Amniotic stem cell (primary cell): ENCODE results near the gene TAF8.

Experiments used
- DNase-seq: peaks from one replicate; lab custom pipeline; 2025; lab: John Stamatoyannopoulos, UW

Gene TAF8

DNA sequence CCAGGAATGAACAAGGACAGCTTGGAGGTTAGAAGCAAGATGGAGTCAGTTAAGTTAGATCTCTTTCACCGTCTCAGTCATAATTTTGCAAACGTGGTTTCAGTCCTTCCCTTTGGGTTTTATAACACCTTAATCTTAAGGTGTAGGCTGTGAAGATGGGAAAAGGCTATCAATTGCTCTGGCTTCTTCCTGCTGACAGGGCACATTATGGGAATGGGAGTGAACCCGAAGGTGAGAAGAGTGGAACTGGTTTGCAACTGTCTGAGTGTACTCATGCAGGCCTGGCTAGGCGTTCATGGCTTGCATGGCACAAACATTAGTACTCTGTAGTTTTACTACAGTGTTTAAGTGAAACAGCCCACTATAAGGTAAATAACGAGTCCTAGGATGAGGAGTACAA lies 9.4 kb downstream of the TAF8 start:
- DNase-seq, result no peak

DNA sequence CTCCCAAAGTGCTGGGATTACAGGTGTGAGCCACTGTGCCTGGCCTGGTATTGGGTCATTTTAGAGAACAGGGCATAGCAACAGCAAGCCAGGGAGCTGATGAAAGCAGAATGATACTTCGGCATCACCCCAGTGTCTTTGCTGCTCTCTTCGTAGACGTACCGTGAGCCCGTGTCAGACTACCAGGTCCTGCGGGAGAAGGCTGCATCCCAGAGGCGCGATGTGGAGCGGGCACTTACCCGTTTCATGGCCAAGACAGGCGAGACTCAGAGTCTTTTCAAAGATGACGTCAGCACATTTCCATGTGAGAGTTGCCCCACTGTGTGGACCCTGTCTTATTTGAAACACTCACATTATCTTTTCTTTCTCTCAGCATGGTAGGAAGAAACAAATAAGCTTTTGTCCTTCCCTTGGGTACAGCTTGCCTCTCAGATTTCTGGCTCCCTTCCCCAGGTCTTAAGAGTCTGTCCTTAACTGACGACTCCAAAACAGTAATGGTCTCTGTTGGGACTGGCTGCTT lies 15.9 kb downstream of the TAF8 start:
- no peak for DNase-seq

DNA sequence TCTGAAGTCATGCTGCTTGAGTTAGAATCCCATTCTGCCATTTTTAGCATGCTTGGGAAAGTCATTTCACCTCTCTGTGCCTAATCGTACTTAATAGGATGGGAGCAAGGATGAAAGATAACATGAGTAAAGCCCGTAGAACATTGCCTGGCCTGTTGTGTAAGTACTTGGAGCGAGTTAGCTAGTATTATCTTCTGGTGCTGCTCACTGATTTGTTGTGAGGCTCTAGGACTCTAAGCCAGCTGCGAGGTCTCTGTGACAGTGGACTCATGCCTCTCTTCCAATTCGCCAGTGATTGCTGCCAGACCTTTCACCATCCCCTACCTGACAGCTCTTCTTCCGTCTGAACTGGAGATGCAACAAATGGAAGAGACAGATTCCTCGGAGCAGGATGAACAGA lies 17.8 kb downstream of the TAF8 start:
- no peak for DNase-seq

DNA sequence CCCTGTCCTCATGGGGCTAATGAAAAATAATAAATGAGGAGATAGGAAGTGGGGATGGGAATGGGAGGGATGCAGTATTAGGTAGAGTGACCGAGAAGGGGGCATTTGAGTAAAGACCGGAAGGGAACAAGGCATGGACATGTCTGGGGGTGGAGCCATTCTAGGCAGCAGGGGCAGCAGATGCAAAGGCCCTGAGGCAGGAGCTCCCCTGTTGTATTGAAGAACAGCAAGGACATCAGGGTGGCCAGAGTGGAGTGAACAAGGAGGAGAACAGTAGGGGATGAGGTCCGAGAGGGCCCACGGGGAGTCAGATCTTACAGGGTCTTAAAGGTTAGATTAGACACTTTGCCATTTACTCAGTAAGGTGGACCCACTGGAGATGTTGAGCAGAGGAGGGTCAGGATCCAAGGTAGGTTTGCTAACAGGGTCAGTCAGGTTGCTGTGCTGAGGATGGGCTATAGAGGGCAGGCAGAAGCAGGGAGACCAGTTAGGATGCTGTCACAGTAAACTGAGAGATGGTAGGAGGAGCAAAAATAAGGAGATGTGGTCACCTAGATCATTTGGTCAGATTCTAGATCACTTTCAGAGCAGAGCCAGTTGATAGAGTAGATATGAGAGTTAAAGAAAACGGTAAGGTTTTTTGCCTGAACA lies 18.7 kb downstream of the TAF8 start:
- no peak for DNase-seq

- no peak for DNase-seq
Measured at GRCh38 chr6:42071881-42072583, 21.7 kb downstream of the TAF8 start.

DNA sequence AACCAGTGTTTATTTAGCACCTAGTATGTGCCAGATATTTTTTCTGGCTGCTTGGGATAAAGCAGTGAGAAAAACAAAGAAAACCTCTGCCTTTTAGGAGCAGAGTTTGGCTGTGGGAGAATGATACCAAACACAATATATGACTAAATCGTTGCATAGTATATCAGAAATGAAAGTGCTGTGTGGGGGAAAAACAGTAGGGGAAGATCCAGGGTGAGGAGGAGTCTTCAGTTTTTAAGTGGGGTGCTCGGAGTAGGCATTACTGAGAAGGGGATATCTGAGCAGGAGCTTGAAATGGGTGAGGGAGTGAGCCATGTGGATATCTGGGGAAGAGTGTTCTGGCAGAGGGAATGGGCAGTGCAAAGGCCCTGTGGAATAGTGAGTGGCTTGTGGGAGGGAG lies 23.0 kb downstream of the TAF8 start:
- DNase-seq, result no peak

DNA sequence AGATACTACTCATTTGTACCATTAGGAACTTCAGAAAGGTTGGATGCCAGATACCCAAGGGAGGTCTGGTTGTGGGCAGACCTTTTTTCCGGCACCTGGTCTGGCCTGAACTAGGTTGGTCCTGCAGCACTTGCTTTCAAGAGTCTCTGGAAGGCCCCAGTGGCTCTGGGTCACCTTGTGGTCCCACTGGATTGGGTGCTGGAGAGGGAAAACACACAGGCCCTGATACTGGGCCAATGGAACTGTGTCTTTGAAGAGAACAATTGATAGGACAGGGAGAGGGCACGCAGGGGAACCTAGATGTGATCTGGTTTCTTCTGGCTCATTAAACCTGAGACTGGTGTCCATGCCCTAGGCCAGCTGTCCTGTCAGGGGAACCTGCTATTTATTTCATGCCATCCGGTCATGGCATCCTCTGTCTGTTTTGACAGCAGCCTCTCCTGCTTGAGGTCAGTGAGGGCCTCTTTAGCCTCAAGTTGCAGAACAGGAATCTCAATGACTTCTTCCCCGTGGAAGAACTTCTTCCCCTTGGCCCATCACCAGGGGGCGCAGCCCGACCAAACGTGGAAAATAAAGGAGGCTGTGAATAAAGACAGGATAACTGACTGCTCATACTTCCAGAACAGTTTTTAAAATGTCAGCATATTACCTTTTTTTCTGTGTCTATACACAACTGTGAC lies 25.0 kb downstream of the TAF8 start:
- peak; percentile 62 for DNase-seq

GRCh38 chr6:42078386-42078785 lies 28.1 kb downstream of the TAF8 start:
- no peak for DNase-seq

GRCh38 chr6:42079941-42080464 lies 29.7 kb downstream of the TAF8 start:
- no peak for DNase-seq

DNA sequence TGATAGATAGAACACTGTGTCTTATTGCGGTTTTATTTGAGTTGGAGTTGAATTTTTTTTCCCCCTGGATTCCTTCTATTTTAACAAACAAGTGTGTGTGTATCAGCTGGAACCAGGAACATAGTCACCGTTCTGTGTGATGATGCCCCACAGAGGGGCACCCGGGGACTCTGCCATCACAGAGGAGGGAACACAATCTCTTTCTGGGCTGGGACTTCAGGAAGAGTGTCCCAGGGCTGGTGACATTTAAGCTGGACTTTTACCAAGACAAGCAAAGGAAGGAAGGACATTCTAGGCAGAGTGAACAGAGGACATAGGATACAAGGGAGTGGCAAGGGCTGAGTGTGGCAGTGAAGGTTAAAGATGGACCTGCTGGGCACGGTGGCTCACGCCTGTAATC lies 33.2 kb downstream of the TAF8 start:
- DNase-seq, result no peak

GRCh38 chr6:42084889-42085288 lies 34.6 kb downstream of the TAF8 start:
- no peak for DNase-seq

- DNase-seq, result no peak
Measured at GRCh38 chr6:42086046-42087035, 36.0 kb downstream of the TAF8 start.

- no peak for DNase-seq
Measured at GRCh38 chr6:42088101-42088591, 37.8 kb downstream of the TAF8 start.

GRCh38 chr6:42090819-42091717 lies 40.7 kb downstream of the TAF8 start:
- no peak for DNase-seq

GRCh38 chr6:42091718-42092023 lies 41.3 kb downstream of the TAF8 start:
- DNase-seq, result no peak

DNA sequence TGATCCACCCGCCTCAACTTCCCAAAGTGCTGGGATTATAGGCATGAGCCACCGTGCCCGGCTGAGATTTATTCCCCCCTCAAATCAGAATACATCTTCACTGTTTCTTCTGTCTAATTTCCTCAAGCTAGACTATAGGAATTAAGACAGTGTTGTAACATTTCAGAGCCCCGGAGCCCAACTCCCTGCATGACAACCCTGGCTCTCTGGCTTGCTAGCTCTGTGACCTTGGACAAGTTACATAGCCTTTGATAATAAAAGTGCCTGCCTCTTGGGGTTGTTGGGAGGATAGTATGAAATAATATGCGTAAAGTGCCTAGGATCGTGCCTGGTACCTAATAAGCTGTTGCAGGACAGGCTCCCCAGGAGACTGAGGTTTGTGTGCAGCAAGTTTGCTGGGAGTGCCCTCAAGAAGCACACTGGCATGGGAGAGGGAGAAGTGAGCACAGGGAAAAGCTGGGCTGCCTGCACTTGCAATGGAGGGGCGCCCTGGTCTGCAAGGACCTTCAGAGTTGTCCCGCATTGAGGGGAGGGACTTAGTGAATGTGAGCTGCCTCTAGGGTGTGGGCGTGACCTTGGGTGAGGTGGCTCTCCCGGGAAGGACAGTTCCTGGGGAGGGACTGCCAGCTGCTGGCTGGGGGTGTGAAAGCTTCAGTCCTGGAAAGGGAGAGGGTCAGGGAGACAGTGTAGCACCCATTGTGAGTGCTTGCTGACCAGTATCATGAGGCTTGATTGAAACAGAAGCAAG lies 43.4 kb downstream of the TAF8 start:
- no peak for DNase-seq

GRCh38 chr6:42095094-42095493 lies 44.8 kb downstream of the TAF8 start:
- no peak for DNase-seq

DNA sequence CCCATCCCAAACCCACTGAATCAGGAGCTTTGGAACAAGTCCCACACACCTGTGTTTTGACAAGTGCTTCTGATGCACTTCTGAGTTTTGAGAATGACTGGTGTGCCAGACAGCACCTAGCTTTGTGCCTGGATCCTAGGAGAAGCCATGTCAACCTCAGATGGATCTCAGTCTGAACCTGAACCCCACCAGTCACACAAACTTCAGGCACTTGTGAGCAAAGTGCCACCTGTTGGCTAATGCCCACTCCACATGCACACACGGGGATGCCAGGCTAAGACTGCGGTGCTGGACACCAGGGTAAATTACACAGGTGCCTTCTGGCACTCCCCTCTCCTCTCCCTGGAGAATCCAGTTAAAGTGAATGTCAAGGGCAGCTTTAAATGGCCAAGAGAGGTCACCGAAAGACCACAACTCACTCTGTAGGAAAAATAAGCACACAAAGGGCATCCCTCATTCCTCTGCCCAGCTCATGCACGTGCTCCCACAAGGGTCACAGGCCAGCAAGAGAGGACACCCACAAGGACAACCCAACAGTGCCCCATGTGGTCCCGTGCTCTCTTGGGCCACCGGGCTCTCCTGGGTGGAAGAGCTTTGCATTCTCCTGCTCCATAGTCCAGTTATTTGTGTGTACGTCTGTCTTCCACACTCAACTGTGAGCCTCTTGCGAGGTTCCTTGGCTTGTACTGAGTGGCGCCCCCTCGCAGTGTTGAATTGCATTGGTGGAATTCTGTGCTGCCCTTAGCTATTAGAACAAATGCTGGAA lies 45.6 kb downstream of the TAF8 start:
- DNase-seq, result no peak
